Measurements from ENCODE around the gene GALC. TPM values are rescaled to one million over a fixed set of nuclear protein-coding genes. Genes with fewer than 3 reads are reported as not detected.

GALC gene
- total RNA-seq, 1 experiment from 2014 or later = 10.7 TPM

- Mint-ChIP-seq H3K4me1 (no peaks in the 10 kb centered on the region), H3K4me3 (no peak overlapping the region), H3K9me3 (no peaks in the 10 kb centered on the region)
These were observed 32.8 kb downstream of the GALC start for GRCh38 chr14:87960013-87960787.

DNA sequence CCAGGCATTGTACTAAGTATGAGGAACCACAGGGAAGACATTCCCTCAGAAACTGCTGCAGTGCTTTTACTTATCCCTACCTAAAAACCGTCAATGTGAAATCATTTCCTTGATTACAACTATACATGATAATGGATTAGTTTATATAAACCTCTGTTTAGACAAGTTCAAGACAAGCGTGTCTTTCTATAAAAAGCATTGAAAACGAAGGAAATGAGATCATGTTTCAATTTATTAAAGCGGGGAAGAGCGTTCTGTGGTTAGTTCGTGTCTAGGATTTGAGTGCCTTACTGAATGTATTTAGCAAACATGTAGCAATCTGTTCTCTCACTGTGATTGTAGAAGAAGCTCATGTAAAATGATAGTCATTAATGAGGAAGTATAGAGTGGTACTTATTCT, 37.5 kb downstream of the GALC start:
- no peak overlapping the region for H3K27ac Mint-ChIP-seq
- DNase-seq (ENCODE audit: low spot score) (no peak), ATAC-seq (no peak)
- no peak for TF ChIP-seq RELA (CRISPR knock-in tag; IDR thresholded peaks at IDR 0.05; ENCODE audit: borderline replicate concordance)
- TF ChIP-seq ZNF121 (CRISPR knock-in tag; IDR thresholded peaks at IDR 0.05) = no peak
- no peak for TF ChIP-seq TCF7 (CRISPR knock-in tag; IDR thresholded peaks at IDR 0.05; ENCODE audit: low read depth)
- TF ChIP-seq GTF2I (CRISPR knock-in tag; conservative IDR thresholded peaks at IDR 0.05) = no peak
- TF ChIP-seq E2F5 (CRISPR knock-in tag; IDR thresholded peaks at IDR 0.05) = no peak
- TF ChIP-seq, protein P1, sequence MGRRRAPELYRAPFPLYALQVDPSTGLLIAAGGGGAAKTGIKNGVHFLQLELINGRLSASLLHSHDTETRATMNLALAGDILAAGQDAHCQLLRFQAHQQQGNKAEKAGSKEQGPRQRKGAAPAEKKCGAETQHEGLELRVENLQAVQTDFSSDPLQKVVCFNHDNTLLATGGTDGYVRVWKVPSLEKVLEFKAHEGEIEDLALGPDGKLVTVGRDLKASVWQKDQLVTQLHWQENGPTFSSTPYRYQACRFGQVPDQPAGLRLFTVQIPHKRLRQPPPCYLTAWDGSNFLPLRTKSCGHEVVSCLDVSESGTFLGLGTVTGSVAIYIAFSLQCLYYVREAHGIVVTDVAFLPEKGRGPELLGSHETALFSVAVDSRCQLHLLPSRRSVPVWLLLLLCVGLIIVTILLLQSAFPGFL (CRISPR knock-in tag; IDR thresholded peaks at IDR 0.05; ENCODE audit: borderline replicate concordance) = no peak
- no peak for TF ChIP-seq IRF2 (CRISPR knock-in tag; IDR thresholded peaks at IDR 0.05; ENCODE audit: borderline replicate concordance, low read depth)
- TF ChIP-seq CDX4 (CRISPR knock-in tag; IDR thresholded peaks at IDR 0.05; ENCODE audit: borderline replicate concordance) = no peak
- TF ChIP-seq, protein P2, sequence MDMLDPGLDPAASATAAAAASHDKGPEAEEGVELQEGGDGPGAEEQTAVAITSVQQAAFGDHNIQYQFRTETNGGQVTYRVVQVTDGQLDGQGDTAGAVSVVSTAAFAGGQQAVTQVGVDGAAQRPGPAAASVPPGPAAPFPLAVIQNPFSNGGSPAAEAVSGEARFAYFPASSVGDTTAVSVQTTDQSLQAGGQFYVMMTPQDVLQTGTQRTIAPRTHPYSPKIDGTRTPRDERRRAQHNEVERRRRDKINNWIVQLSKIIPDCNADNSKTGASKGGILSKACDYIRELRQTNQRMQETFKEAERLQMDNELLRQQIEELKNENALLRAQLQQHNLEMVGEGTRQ (CRISPR knock-in tag; IDR thresholded peaks at IDR 0.05) = no peak
- ChIA-PET POLR2A (no interaction called here), CTCF (interaction anchor here (2.3 kb wide), 1 partner anchor 10 kb away, joined by 11 read pairs; no protein-coding TSS in a partner anchor)
- H3K4me1 Mint-ChIP-seq = peaks cover 2% of the 10 kb centered on the region; the same call in 1 of the 2 replicates
- no peaks in the 10 kb centered on the region for H3K36me3 Mint-ChIP-seq
- H3K4me3 Mint-ChIP-seq = no peak overlapping the region
- no peaks in the 10 kb centered on the region for H3K27me3 Mint-ChIP-seq (ENCODE audit: low read depth)
- no peaks in the 10 kb centered on the region for H3K9me3 Mint-ChIP-seq

More at GRCh38 chr14:87960013-87960787, 32.8 kb downstream of the GALC start:
- TF ChIP-seq, protein P3, sequence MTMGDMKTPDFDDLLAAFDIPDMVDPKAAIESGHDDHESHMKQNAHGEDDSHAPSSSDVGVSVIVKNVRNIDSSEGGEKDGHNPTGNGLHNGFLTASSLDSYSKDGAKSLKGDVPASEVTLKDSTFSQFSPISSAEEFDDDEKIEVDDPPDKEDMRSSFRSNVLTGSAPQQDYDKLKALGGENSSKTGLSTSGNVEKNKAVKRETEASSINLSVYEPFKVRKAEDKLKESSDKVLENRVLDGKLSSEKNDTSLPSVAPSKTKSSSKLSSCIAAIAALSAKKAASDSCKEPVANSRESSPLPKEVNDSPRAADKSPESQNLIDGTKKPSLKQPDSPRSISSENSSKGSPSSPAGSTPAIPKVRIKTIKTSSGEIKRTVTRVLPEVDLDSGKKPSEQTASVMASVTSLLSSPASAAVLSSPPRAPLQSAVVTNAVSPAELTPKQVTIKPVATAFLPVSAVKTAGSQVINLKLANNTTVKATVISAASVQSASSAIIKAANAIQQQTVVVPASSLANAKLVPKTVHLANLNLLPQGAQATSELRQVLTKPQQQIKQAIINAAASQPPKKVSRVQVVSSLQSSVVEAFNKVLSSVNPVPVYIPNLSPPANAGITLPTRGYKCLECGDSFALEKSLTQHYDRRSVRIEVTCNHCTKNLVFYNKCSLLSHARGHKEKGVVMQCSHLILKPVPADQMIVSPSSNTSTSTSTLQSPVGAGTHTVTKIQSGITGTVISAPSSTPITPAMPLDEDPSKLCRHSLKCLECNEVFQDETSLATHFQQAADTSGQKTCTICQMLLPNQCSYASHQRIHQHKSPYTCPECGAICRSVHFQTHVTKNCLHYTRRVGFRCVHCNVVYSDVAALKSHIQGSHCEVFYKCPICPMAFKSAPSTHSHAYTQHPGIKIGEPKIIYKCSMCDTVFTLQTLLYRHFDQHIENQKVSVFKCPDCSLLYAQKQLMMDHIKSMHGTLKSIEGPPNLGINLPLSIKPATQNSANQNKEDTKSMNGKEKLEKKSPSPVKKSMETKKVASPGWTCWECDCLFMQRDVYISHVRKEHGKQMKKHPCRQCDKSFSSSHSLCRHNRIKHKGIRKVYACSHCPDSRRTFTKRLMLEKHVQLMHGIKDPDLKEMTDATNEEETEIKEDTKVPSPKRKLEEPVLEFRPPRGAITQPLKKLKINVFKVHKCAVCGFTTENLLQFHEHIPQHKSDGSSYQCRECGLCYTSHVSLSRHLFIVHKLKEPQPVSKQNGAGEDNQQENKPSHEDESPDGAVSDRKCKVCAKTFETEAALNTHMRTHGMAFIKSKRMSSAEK (CRISPR knock-in tag; IDR thresholded peaks at IDR 0.05; ENCODE audit: borderline replicate concordance) = no peak
- no peak for TF ChIP-seq SOX15 (CRISPR knock-in tag; IDR thresholded peaks at IDR 0.05)
- Mint-ChIP-seq H3K27me3 (ENCODE audit: low read depth) (no peaks in the 10 kb centered on the region), H3K27ac (no peak overlapping the region), H3K36me3 (peaks cover 6% of the 10 kb centered on the region)
- DNase-seq (ENCODE audit: low spot score) (no peak), ATAC-seq (no peak)
- ChIA-PET POLR2A (no interaction called here), CTCF (no interaction called here)

GRCh38 chr14:87952307-87953094, 40.5 kb downstream of the GALC start:
- CTCF ChIA-PET = no interaction called here
- H3K27ac Mint-ChIP-seq = no peak overlapping the region

More at GRCh38 chr14:87952307-87953094, 40.5 kb downstream of the GALC start:
- Mint-ChIP-seq H3K4me1 (peaks cover 5% of the 10 kb centered on the region), H3K36me3 (no peaks in the 10 kb centered on the region), H3K27me3 (ENCODE audit: low read depth) (no peaks in the 10 kb centered on the region), H3K4me3 (no peak overlapping the region), H3K9me3 (no peaks in the 10 kb centered on the region)
- TF ChIP-seq, protein P4, sequence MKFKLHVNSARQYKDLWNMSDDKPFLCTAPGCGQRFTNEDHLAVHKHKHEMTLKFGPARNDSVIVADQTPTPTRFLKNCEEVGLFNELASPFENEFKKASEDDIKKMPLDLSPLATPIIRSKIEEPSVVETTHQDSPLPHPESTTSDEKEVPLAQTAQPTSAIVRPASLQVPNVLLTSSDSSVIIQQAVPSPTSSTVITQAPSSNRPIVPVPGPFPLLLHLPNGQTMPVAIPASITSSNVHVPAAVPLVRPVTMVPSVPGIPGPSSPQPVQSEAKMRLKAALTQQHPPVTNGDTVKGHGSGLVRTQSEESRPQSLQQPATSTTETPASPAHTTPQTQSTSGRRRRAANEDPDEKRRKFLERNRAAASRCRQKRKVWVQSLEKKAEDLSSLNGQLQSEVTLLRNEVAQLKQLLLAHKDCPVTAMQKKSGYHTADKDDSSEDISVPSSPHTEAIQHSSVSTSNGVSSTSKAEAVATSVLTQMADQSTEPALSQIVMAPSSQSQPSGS (CRISPR knock-in tag; IDR thresholded peaks at IDR 0.05; ENCODE audit: borderline replicate concordance, low read depth) = no peak
- TF ChIP-seq, protein P5, sequence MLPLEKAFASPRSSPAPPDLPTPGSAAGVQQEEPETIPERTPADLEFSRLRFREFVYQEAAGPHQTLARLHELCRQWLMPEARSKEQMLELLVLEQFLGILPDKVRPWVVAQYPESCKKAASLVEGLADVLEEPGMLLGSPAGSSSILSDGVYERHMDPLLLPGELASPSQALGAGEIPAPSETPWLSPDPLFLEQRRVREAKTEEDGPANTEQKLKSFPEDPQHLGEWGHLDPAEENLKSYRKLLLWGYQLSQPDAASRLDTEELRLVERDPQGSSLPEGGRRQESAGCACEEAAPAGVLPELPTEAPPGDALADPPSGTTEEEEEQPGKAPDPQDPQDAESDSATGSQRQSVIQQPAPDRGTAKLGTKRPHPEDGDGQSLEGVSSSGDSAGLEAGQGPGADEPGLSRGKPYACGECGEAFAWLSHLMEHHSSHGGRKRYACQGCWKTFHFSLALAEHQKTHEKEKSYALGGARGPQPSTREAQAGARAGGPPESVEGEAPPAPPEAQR (CRISPR knock-in tag; IDR thresholded peaks at IDR 0.05) = no peak
- TF ChIP-seq ZBTB43 (CRISPR knock-in tag; IDR thresholded peaks at IDR 0.05) (no peak), RELA (CRISPR knock-in tag; IDR thresholded peaks at IDR 0.05; ENCODE audit: borderline replicate concordance) (no peak), ZNF423 (CRISPR knock-in tag; IDR thresholded peaks at IDR 0.05) (no peak)
- no peak for ATAC-seq
- POLR2A ChIA-PET = no interaction called here
- no peak for DNase-seq (ENCODE audit: low spot score)

All from WTC11 (cell line).